B cell (primary cell): ENCODE results near the gene TAS2R16. TPM values are rescaled to one million over a fixed set of nuclear protein-coding genes. Genes with fewer than 3 reads are reported as not detected.
"Not testable (repeated sequence)": the region's sequence is repeated elsewhere in the genome, so short reads cannot be mapped to it uniquely, and the experiment has no call there.

Experiments used
- ATAC-seq: fragments of 200-7000 bp; cut with Tn5 transposase; one replicate; pipeline ENCODE4 v1.10.0; 2021; ENCODE audit warnings: low read depth, mild to moderate bottlenecking, moderate number of reproducible peaks, moderate library complexity
- CTCF ChIA-PET: fragments of 350-600 bp; sonication (Branson Sonifier 250); formaldehyde crosslinking; loops from one replicate; lab custom pipeline; 2021; ENCODE audit warnings: antibody characterized with exemption, inconsistent platforms; lab: Charles Lee
- POLR2A ChIA-PET: fragments of 350-600 bp; sonication (Branson Sonifier 250); formaldehyde crosslinking; loops from one replicate; lab custom pipeline; 2021; ENCODE audit warnings: antibody characterized with exemption; lab: Charles Lee
- DNase-seq: peaks from one replicate; pipeline ENCODE4 v3.0.0; 2013
- H2AFZ ChIP-seq: 2 replicates; pipeline ENCODE4 v1.6.1; 2012; ENCODE audit warnings: mild to moderate bottlenecking, low read depth, low read length; ENCODE audit not compliant: insufficient read depth, poor library complexity, severe bottlenecking
- H3K27ac ChIP-seq, 2 donors: 1 replicate in 1 of 2; 2 replicates in 1 of 2; pipeline ENCODE4 v1.5.1; 2012 to 2013; ENCODE audit warnings: low read length in 2 of 2, mild to moderate bottlenecking in 2 of 2, moderate library complexity in 1 of 2
- H3K27me3 ChIP-seq, 4 experiments: fragments of 200-600 bp in 1 of 4; sonication (generic) in 1 of 4; replicated peaks in 1 of 4; 1 replicate in 2 of 4; 2 replicates in 2 of 4; pipeline versions ENCODE4 v1.6.1 to v1.7.0; 2013 to 2016; ENCODE audit warnings: low read length in 3 of 4, mild to moderate bottlenecking in 2 of 4, mixed read lengths in 1 of 4, moderate library complexity in 1 of 4; ENCODE audit not compliant: insufficient read depth in 4 of 4, control insufficient read depth in 3 of 4; ENCODE audit errors: control extremely low read depth in 1 of 4
- H3K36me3 ChIP-seq, 2 experiments: replicated peaks in 1 of 2; 1 replicate in 1 of 2; 2 replicates in 1 of 2; pipeline versions ENCODE4 v1.6.1 to v1.7.1; 2013; ENCODE audit warnings: low read length in 1 of 2; ENCODE audit not compliant: insufficient read depth in 2 of 2, control insufficient read depth in 1 of 2; ENCODE audit errors: control extremely low read depth in 1 of 2, extremely low read depth in 1 of 2
- H3K4me1 ChIP-seq, 2 donors: fragments of 200-600 bp in 1 of 2; sonication (generic) in 1 of 2; 1 replicate in 1 of 2; 2 replicates in 1 of 2; pipeline versions ENCODE4 v1.5.1 to v1.6.1; 2013 to 2017; ENCODE audit warnings: low read length in 2 of 2; ENCODE audit not compliant: control insufficient read depth in 2 of 2, insufficient read depth in 2 of 2
- H3K4me2 ChIP-seq: replicated peaks from 2 replicates; pipeline ENCODE3; 2012; ENCODE audit warnings: mild to moderate bottlenecking, low read depth, low read length; ENCODE audit not compliant: poor library complexity, severe bottlenecking
- H3K4me3 ChIP-seq, 5 experiments: fragments of 200-600 bp in 1 of 5; sonication (generic) in 1 of 5; 1 replicate in 3 of 5; 2 replicates in 2 of 5; pipeline versions ENCODE4 v1.5.1 to v1.7.0; 2011 to 2016; ENCODE audit warnings: low read length in 4 of 5, mild to moderate bottlenecking in 4 of 5, low read depth in 2 of 5, control low read depth in 1 of 5, moderate library complexity in 1 of 5; ENCODE audit not compliant: insufficient read depth in 1 of 5; ENCODE audit errors: control extremely low read depth in 1 of 5, extremely low read depth in 1 of 5
- H3K79me2 ChIP-seq: fragments of 200-600 bp; sonication (generic); one replicate; pipeline ENCODE4 v1.6.0; 2016; ENCODE audit warnings: low read length; ENCODE audit not compliant: control insufficient read depth, insufficient read depth
- H3K9ac ChIP-seq: fragments of 200-600 bp; sonication (generic); 2 replicates; pipeline ENCODE4 v1.6.1; 2017; ENCODE audit warnings: mild to moderate bottlenecking, low read length, moderate library complexity
- H3K9me3 ChIP-seq, 3 donors: one replicate each; pipeline versions ENCODE4 v1.6.1 to v1.7.1; 2013; ENCODE audit warnings: low read length in 2 of 3; ENCODE audit not compliant: control insufficient read depth in 2 of 3, insufficient read depth in 1 of 3; ENCODE audit errors: control extremely low read depth in 1 of 3
- H4K20me1 ChIP-seq: 2 replicates; pipeline ENCODE4 v1.6.0; 2012; ENCODE audit warnings: mild to moderate bottlenecking, low read length; ENCODE audit not compliant: insufficient read depth, control insufficient read depth, poor library complexity, severe bottlenecking
- H3K27ac Mint-ChIP-seq: one replicate; pipeline ENCODE4 v1.8.0; 2021; ENCODE audit warnings: mixed read lengths
- H3K27me3 Mint-ChIP-seq: one replicate; pipeline ENCODE4 v1.8.0; 2021; ENCODE audit warnings: mixed read lengths
- H3K4me1 Mint-ChIP-seq: one replicate; pipeline ENCODE4 v1.8.0; 2021; ENCODE audit warnings: mixed read lengths
- H3K4me3 Mint-ChIP-seq: one replicate; pipeline ENCODE4 v1.8.0; 2021; ENCODE audit warnings: mixed read lengths
- H3K9me3 Mint-ChIP-seq: one replicate; pipeline ENCODE4 v1.8.0; 2022; ENCODE audit warnings: mixed read lengths; ENCODE audit not compliant: insufficient read depth
- CTCF ChIP-seq: fragments of 200-600 bp; IDR thresholded peaks from one replicate; pipeline ENCODE4 v1.8.0; 2022; ENCODE audit warnings: antibody characterized with exemption, mild to moderate bottlenecking
- EZH2 ChIP-seq: IDR thresholded peaks from 2 replicates; pipeline ENCODE4 v1.6.1; 2012; ENCODE audit warnings: borderline replicate concordance, low read depth, mild to moderate bottlenecking, moderate library complexity, low read length; ENCODE audit not compliant: insufficient read depth, poor library complexity, severe bottlenecking
- WGBS: methylation state at CpG from one replicate; pipeline ENCODE4 v1.1.5; 2013; ENCODE audit warnings: missing lambda C conversion rate; ENCODE audit not compliant: insufficient coverage; 5-methylcytosine and 5-hydroxymethylcytosine counted together
- intact Hi-C: fragments of 100-400 bp; cut with micrococcal nuclease; formaldehyde crosslinking; loops from one replicate; pipeline ENCODE4 v1.10.0; 2022
- polyA plus RNA-seq: library from polyadenylated mRNA; depleted of rRNA; stranded (reverse); fragments of >200 nt; gene quantifications from 2 replicates; pipeline ENCODE4 v1.2.3, GENCODE V29; 2012
- total RNA-seq, 2 donors: library from RNA; stranded (reverse); fragments of 120-200 nt in 1 of 2; gene quantifications; 1 replicate in 1 of 2; 2 replicates in 1 of 2; pipeline versions ENCODE4 v1.2.3 to v1.2.4, GENCODE V29; 2013 to 2022

TAS2R16 gene
- total and polyA plus RNA-seq, 2 donors (not counting 1 experiment from before 2014, with no cell fraction given): not detected

- Histone ChIP-seq H4K20me1 (no peaks in the 10 kb centered on the region), H3K27me3 (no peaks in the 10 kb centered on the region), H3K27ac (no peak overlapping the region), H3K4me1 (no peaks in the 10 kb centered on the region), H3K9ac (no peak overlapping the region), H3K4me3 (no peak overlapping the region), H3K79me2 (no peaks in the 10 kb centered on the region), H3K9me3 (no peaks in the 10 kb centered on the region), H2AFZ (no peak overlapping the region), H3K4me2 (no peak overlapping the region), H3K36me3 (no peaks in the 10 kb centered on the region)
- TF ChIP-seq CTCF (no peak), EZH2 (no peak)
- no peak for ATAC-seq
- intact Hi-C loops: no loop called here
- H3K27ac Mint-ChIP-seq: no peak overlapping the region
- CTCF ChIA-PET: no interaction called here
- no CpG with 5 or more reads among the region's 2 CpGs for WGBS
- no peak for DNase-seq
- no peaks in the 10 kb centered on the region for H3K27me3 Mint-ChIP-seq
- no peaks in the 10 kb centered on the region for H3K4me1 Mint-ChIP-seq
- no peak overlapping the region for H3K4me3 Mint-ChIP-seq
- H3K9me3 Mint-ChIP-seq: no peaks in the 10 kb centered on the region
- POLR2A ChIA-PET: no interaction called here
These were observed 30.2 kb downstream of the TAS2R16 start for GRCh38 chr7:122965306-122965705.

- H3K9ac ChIP-seq, H4K20me1 ChIP-seq, H3K27me3 Mint-ChIP-seq, H3K4me3 Mint-ChIP-seq, H3K27me3 ChIP-seq, H3K4me3 ChIP-seq, intact Hi-C loops, H3K27ac Mint-ChIP-seq, DNase-seq, ATAC-seq, POLR2A ChIA-PET, H3K9me3 ChIP-seq, H3K4me1 ChIP-seq, H3K9me3 Mint-ChIP-seq, H3K36me3 ChIP-seq, H3K27ac ChIP-seq, CTCF ChIA-PET, H3K4me2 ChIP-seq, H2AFZ ChIP-seq, H3K4me1 Mint-ChIP-seq, H3K79me2 ChIP-seq: not testable (repeated sequence)
- no CpG with 5 or more reads among the region's 2 CpGs for WGBS
These were observed 41.8 kb downstream of the TAS2R16 start for GRCh38 chr7:122953678-122954077.
